ENCODE data around the gene PHF21A.
A peak's percentile ranks its signal among the peaks of the same experiment; 100 is the strongest.
"Not testable (repeated sequence)": the region's sequence is repeated elsewhere in the genome, so short reads cannot be mapped to it uniquely, and the experiment has no call there.

The PHF21A gene

DNA sequence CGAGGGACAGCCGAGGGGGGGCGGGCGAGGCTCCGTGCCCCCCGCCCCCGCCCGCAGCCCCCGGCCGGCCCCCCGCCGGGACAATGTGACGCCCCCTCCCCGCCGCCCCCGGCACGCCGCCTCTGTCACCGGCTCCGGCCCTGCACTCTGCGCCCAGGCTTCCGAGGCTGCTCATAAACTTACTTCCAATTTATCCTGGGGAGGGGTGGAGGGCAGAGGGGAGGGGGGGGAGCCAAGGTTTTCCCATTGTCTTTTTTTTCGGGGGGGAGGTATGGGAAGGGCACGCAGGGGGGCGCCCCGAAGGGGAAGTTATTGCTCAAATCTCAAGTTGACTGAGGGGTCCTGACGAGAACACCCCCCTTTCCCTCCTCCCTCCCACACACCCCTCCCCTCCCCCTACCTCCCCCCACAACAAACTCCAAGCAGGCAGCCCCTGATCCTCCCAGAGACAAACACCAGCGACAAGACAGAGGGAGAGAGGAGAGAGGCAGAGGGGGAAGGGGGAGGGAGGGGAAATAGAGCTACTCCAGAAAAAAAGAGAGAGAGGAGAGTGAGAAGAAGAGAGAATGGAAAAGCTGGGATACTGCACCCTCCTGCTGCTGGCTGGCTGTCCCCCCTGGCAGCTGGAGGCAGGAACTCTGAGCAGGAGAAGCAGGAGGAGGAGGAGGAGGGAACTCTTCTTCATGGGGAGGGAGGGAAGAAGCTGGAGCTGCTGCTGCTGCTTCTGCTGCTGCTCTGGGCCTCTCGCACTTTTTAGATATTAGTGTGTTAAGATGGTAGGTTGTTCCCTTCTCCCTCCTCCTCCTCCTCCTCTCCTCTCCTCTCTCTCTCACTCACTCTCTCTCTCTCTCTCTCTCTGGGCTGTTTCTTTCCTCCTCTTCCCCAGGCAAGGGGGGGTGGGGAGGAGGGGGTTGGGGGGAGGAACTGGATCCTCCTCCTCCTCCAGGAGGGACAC lies 631 bp downstream of the PHF21A start:
- peak; percentile 89 for DNase-seq (ENCODE audit: low spot score)

DNA sequence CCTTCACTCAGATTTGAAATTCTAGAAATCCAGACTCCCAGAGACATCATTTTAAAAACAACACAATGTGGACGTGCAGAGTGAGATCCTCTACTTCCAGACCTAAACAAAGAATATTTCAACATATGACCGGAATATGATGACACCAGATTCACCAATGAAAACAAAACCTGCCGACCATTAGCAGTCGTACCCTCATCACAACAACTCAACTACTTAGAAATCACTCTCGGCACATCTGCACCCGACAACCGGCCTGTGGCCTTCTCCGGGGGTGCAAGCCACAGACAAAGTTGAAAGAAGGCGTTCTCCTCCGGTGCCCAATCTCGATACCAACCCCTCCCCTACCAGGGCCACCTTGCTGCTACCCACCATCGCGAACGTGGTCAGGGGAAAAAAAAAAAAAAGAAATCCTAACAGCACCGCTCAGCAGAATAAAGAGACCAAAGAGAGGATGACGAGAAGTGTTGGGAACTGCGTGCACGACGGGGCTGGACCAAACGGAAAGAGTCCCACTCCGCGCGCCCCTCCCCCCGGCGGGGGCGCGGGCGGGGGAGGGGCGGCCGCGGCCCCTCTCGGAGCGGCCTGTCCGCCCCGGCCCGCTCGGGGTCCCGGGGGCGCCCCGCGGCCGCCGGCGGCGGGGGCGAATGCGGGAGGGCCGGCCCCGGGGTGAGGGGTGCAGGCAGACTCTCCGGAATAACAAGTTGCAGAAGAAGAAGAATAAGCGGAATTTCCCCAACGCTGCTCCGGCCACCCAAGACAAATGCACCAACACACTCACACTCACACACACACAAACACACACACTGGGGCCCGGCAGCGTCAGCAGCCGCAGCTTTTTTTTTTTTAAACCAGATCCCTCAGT lies 1.7 kb downstream of the PHF21A start:
- peak; percentile 69 for DNase-seq (ENCODE audit: low spot score)

DNA sequence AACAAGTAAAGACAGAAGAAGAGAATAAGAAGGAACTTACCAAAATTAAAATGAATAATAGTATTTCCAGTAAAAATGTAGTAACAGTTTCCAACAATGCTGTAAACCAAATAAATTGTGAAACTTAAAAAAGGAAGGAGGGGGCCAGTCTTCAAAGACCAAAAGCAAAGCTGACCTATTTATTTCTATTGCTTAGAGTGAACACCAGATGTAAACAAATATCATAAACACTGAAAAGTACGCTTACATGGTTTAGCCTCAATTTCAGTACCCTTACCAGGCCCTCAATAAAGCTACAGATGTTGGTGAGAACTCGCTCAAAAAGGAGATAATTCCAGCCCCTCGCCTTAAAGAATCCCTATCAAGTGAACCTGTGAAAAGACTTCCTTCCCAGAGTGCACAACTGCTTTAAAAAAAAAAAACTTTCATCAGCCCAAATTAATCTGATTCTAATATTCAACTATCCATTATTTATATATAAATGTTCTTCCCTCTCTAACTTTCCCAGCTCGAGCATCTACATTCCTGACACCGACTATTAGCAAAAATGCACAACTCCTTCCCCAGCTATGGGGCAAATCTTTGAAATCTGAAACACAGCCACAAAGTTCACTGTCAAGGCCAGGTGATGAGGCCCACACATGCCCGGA lies 2.4 kb downstream of the PHF21A start:
- DNase-seq (ENCODE audit: low spot score): no peak

DNA sequence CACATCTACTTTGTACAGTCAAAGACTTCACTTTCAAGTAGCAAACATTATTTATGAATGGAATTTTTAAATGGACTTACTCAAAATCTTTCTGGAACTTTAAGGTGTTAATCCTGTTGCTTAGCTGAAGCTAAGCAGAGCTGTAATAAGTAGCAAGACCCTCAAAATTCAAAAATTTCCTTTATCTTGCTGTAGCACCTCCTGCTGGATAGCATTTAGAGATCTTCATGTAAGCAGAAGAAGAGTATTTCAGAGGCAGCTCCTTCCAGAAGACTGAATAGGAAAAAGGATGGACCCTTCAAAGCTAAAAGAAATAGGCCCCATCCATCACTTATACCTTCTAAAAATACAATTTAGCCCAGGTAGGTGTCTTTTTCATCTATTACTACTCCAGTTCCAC lies 3.4 kb downstream of the PHF21A start:
- DNase-seq (ENCODE audit: low spot score): no peak

DNA sequence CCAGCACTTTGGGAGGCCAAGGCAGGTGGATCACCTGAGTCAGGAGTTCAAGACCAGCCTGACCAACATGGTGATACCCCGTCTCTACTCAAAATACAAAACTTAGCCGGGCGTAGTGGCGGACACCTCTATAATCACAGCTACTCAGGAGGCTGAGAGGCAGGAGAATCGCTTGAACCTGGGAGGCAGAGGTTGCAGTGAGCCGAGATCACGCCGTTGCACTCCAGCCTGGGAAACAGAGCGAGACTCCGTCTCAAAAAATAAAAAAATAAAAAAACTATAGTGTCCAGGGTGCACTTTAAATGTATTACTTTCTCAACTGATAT lies 4.6 kb downstream of the PHF21A start:
- not testable (repeated sequence) for DNase-seq (ENCODE audit: low spot score)

DNA sequence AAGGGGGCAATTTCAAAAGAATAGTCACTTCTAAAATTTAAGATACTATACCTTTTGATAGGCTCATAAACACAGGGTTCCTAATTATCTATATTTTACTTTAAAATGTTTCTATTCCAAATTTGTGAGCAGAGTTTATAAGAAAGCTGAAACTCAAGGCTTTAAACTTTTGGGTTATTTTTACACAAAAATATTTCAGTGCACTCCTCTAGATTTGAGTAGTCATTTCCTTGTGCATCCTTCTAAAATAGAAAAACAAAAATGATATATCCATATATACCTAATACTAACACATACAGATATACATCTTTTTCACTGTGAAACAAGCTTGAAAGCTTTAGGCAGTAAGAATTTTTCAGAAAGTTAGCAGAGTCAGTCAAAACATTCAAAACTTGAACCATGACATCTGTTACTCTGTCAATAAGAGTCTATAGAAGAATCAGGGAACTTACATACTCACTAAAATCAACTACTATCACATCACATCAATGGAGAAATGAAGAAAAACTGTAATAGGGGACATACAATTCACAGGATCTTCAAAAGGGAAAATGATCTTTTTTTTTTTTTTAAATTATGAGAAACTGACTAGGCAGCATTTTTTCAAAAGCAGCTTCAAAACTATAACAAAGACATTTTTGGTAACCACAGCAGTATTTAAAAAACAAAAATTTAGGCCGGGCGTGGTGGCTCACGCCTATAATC lies 5.1 kb downstream of the PHF21A start:
- DNase-seq (ENCODE audit: low spot score): no peak

DNA sequence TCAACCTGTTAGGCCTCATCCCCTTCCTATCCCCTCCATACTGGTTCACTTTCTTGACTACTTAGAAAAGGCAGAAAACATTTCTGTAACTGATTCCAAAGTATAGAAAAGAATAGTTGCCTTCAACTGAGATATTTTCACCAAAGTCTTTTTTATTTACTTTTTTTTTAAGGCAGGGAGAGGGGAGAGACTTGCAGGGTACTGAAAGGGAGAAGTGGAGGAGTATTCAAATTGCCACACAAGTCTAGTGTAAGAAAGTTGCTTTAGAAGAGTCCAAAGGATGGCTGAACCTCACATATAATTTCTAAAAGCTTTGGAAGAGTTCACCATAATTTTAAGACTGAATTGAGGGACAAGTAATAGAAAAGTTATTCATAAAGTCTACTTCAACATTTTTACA lies 6.3 kb downstream of the PHF21A start:
- DNase-seq (ENCODE audit: low spot score): no peak

DNA sequence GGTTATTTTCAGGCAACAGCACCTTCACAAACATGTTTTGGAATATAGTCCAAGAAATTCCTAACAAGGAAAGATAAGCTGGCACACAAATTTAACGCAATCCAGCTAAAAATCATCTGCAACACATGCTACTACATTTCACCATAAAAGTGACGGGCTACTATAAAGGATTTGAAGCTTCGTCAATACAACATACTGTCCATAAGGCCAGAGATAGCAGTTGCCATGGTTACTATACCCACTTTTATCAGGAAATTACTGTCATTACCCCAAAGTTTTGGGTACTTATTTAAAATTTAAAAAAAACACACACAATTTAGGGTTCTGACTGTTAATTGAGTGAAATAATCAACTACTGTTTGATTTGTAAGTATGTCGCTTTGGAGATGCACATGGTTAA lies 6.9 kb downstream of the PHF21A start:
- no peak for DNase-seq (ENCODE audit: low spot score)

DNA sequence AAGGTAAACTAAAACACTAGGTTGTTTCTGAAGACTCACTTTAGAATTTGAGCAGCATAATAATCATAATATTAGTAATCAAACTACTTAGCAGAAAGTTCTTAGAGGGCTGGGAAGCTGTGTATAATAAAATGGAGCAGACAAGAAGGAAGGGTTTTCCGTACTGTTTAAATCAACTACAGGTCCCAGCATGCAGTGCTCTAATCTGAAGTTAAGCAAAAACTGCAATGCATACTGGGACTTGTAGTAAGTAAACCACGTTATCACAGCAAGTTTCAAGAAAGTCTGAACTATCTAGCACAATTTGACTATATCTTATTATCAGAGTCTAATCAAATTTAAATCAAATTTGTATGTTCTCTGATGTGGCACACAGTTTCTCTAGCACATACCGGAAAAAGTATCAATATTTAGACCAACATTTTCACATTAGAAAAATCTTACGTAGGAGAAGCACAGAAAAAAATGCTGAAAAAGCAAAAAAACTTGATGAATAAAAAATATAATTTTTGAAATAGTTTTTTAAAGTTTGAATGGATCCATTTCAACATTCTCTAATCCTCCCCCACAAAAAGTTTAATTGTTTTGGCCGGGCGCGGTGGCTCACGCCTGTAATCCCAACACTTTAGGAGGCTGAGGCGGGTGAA lies 8.2 kb downstream of the PHF21A start:
- peak; percentile 75 for DNase-seq (ENCODE audit: low spot score)

DNA sequence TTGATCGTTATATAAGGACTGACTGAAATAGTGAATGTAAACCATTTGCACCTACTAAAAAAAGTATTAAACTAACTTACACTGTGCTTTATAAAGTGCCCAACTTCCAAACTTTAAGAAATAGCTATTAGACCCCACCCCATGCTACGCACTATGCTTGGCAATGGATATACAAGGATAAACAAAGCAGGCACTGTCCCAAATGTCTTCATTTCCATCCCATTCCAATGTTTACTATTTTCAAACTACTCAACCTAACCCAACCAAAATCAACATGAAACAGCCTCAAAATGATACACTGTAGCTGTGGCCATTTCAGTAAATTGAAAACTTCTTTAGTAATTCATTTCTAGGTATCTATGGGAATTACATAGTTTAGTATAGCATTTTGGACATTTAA lies 12.5 kb downstream of the PHF21A start:
- DNase-seq (ENCODE audit: low spot score): no peak

DNA sequence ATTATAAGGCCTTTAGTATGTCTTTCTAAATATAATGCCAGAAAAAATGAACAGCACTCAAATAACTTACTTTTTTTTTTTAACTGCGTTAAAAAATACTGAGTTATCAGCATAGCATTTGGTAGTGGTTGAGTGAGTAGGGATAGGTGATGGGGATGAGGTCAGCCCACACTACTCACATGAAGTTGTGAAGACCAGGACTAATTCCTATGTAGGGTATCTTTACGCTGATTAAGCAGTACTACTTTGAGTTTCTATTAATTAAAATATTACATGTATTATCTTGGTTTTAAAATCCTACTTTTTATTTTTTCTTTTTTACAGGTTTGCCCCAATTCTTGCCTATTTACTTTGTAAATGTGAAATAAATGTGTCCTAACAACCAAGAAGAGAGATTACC lies 13.5 kb downstream of the PHF21A start:
- DNase-seq (ENCODE audit: low spot score): no peak

DNA sequence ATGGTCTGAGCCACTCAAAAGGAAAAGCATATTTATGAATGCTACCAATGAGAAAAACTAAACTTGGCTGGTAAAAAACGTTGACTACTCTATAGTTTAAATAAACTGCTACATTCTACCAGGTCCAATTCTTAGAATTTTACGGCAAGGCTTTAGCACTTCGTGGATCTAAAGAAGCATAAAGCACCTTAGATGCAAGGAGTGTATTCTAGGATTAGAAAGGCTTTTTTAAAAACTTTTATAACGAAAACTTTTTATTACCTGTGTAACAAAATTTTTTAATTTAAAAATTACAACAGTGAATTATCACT lies 13.9 kb downstream of the PHF21A start:
- no peak for DNase-seq (ENCODE audit: low spot score)

DNA sequence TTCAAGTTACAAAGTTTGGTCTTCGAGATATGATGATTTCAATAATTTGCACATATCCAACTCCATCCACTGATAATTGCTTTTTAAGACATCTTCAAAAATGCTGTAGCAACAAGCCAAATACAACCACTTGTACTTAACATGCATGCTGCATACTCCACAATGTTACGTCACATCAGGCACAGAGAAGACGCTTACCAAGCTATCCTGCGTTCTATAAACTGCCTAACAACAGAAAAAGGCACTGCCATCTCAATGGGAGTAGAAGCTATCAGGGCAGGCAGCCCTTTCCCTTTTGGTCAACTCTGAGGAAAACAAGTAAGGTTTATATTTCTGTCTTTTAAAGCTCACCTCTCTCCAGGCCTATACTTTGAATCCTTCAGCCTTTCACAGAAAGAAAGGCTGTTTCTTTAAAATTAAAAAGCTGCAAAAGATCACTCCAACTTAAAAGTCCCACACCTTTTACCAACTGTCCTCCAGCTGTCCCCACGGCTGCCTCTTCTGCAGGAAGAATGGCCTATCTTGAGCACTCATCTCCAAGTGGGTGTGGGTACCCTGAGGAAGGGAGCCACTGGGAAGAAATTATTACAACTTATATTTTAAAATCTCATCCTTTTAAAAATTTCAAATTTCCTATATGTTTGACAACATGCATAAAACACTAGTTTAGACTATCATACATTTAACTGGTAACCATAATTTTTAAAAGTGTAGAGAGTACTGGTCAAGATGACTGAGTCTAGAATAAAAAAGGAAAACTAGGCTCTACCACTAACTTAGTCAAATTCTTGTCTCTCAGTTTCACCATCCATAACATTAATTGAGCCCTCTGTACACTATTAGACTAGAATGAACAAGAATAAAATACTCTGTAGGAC lies 14.5 kb downstream of the PHF21A start:
- DNase-seq (ENCODE audit: low spot score): peak; percentile 65

DNA sequence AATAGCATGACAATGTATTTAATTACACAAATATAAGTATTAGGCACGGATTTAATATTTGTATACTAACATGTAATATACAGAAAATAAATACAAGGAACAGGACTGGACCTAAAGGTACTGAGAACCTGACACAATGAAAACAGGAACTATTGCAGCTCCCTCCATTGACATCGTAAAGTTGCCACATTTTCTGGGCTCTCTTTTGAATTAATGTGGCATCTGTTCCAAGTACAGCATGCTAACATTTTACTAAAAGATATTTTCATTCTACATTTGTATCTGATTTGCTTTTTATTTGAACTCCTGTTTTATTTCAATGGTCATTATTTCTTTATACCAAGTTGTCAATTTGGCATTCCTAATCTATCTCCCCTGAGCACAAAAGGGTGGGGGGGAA lies 15.3 kb downstream of the PHF21A start:
- DNase-seq (ENCODE audit: low spot score): no peak

DNA sequence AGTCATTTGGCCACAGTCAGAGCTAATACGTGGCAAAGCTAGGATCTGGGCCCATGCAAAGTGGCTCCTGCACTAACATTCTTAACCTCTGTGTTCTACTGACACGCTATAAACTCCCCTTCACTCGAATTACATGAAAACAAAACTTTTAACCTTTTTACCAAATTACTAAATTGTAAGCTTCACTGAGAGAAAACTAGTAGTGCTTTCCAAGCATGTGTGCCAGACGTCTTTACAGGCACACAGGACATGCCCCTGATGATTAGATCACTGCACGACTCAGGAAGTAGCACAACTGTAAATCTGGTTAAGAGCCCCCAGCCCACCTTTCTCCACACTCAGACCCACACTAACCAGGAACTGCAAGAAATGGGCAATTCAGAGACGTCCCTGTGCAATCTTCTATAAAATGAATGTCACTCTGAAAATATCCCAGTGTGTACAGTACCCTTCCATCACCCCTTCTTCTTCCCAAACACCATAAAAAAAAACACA lies 16.1 kb downstream of the PHF21A start:
- DNase-seq (ENCODE audit: low spot score): no peak

DNA sequence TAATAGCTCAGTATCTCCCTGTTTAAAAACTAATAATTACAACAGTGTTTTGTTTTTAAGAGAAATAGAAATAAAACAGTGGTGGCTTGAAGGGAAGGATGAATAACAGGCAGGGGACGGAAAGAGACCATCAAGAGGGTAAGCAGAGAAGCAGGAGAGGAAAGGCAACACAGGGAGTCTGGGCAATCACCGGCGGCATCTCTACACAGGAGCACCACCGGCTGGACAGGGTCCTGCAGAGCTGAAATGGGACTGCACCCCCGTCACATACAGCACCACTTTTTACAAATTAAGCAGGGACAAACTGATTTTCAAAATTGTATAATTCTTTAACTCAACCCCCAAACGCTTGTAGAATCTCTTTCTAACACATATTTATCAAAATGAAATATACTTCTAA lies 18.4 kb downstream of the PHF21A start:
- no peak for DNase-seq (ENCODE audit: low spot score)

DNA sequence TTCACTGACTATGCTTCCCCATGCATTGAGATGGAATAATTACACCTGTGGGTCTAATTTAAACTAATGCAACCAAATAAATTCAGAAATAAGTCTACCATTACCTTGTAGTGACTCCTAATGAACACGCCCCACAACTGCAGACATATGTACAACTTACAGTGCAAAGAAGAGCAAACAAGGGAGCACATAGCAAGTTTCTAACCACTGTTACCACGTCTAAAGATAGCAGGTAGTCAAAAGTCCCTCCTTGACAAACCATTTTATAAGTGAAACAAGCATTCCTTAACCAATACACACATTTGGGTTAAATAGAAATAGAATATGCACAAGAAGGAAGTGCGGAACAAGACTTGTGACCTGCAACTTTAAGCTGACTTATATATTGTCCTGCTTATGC lies 20.6 kb downstream of the PHF21A start:
- DNase-seq (ENCODE audit: low spot score): no peak

DNA sequence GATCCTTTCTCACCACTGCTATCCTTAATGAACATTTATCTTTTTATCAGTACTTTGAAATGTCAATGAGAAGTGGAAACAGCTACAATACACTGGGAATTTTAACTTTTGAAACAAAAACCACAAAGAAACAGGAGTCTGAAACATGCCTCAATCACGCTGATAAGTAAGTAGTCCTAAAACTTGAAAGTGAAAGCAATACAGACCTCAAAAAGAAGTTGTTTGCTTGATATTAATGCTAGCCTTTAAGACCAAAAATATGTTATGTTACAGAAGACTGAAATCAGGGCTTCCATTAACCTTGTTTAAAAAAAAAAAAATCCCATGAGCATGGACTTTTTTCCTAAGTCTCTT lies 21.3 kb downstream of the PHF21A start:
- no peak for DNase-seq (ENCODE audit: low spot score)

DNA sequence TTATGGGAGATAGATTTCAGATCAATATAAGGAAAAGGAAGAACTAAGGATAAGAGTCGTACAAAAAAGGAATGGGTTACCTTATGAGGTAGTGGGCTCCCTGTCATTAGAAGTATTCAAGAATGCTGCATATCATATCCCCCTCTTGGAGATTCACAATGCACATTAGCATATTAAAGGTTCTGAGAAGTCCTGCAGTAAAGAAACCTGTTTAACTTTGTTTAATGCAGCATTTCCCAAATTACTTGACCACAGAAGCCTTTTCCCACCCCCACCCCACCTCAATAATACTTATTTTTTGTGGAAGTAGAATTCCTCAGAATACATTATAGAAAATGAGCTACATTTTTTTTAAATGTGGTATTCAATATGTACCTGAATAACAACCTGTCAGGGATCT lies 30.9 kb downstream of the PHF21A start:
- DNase-seq (ENCODE audit: low spot score): no peak

DNA sequence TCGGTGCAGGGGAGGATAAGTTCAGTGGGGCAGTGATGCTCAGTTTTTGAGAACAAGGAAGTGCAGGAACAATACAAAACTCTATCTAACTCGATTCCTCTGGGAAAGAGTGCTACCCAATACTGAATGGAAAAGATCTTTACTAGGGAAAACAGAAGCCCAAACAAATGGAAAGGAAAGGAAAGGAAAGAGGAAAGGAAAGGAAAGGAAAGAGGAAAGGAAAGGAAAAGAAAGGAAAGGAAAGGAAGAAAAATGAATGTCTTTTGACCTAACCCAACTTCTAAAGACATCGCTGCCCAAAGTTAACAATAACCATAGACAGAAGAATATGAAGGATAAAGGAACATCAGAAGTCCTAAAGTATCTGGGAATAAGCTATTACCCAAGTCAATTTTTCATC lies 41.6 kb downstream of the PHF21A start:
- no peak for DNase-seq (ENCODE audit: low spot score)

DNA sequence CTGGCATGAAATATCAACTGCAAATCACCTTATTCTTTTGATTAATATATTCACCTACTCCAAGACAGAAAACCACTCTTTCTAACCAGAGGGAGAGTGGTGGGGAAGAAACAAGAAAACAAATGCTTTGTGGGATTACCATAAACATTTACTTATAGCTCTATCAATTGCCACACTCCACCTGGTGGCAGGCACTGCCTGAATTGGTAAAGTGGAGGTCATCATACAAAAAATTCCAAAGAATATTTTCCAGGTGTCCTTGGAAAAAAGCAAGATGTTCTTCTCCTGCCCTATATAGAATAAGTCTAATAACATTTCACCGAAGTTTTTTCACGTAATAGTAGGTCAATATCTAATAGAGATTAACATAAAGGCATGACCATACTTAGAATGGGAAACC lies 45.3 kb downstream of the PHF21A start:
- no peak for DNase-seq (ENCODE audit: low spot score)
